ENCODE results near the gene NPEPL1. TPM values are rescaled to one million over a fixed set of nuclear protein-coding genes. Genes with fewer than 3 reads are reported as not detected.

NPEPL1 gene
- total RNA-seq, 1 donor from 2014 or later: 37.6 TPM

- Mint-ChIP-seq H3K27me3 (ENCODE audit: unreplicated experiment) (peaks cover 6% of the 10 kb centered on the region), H3K9me3 (ENCODE audit: unreplicated experiment) (no peaks in the 10 kb centered on the region), H3K4me3 (ENCODE audit: unreplicated experiment) (no peak overlapping the region), H3K27ac (ENCODE audit: unreplicated experiment) (no peak overlapping the region), H3K4me1 (ENCODE audit: unreplicated experiment) (peaks cover 35% of the 10 kb centered on the region), H3K36me3 (ENCODE audit: low read depth, unreplicated experiment) (no peaks in the 10 kb centered on the region)
- no peak for DNase-seq (ENCODE audit: low spot score)
- TF ChIP-seq, protein P1, sequence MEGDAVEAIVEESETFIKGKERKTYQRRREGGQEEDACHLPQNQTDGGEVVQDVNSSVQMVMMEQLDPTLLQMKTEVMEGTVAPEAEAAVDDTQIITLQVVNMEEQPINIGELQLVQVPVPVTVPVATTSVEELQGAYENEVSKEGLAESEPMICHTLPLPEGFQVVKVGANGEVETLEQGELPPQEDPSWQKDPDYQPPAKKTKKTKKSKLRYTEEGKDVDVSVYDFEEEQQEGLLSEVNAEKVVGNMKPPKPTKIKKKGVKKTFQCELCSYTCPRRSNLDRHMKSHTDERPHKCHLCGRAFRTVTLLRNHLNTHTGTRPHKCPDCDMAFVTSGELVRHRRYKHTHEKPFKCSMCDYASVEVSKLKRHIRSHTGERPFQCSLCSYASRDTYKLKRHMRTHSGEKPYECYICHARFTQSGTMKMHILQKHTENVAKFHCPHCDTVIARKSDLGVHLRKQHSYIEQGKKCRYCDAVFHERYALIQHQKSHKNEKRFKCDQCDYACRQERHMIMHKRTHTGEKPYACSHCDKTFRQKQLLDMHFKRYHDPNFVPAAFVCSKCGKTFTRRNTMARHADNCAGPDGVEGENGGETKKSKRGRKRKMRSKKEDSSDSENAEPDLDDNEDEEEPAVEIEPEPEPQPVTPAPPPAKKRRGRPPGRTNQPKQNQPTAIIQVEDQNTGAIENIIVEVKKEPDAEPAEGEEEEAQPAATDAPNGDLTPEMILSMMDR (IDR thresholded peaks at IDR 0.05; ENCODE audit: unreplicated experiment): no peak
Observed at GRCh38 chr20:58654337-58654736, 38.3 kb upstream of the NPEPL1 start.

DNA sequence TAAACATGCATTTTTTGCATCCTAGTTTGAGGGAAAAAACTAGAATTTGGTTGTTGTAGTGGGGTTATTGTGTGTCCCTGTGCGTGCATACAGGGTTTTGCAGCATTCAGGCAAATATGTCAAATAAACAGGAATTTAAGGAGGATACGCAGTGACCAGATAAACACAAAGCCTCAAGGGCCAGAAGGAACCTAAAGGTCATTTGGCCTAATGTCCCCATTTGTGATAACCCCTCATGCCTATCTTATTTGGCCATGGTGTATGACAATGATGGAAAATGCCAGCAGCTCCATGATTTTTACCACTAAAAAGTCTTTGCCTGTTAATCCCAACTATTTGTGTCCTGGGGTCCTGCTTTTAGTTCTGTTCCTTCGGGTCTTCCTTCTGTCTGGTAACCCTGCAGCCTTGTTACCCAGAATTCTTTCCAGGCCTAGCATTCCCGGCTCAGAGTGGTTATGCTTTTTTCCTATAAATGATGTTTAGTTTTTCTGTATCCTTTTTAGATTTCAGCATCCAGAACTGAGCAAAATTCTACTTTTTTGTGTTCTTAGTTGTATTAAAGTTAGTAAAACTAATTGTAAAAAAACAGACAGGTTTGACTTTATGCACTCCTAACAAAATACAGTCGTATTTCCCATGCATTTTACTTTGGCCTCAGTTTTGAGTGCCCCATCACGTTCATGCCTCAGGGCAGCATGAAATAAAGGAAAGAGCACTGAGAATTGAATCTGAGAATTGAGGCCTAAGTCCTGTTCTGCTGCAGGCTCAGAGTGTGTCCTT lies 37.1 kb upstream of the NPEPL1 start:
- Mint-ChIP-seq H3K36me3 (ENCODE audit: low read depth, unreplicated experiment) (no peaks in the 10 kb centered on the region), H3K27me3 (ENCODE audit: unreplicated experiment) (peaks cover 6% of the 10 kb centered on the region), H3K9me3 (ENCODE audit: unreplicated experiment) (no peaks in the 10 kb centered on the region), H3K4me1 (ENCODE audit: unreplicated experiment) (peaks cover 43% of the 10 kb centered on the region), H3K4me3 (ENCODE audit: unreplicated experiment) (no peak overlapping the region), H3K27ac (ENCODE audit: unreplicated experiment) (no peak overlapping the region)
- TF ChIP-seq, protein P1 (IDR thresholded peaks at IDR 0.05; ENCODE audit: unreplicated experiment): no peak
- DNase-seq (ENCODE audit: low spot score): no peak

- H3K27ac Mint-ChIP-seq (ENCODE audit: unreplicated experiment): no peak overlapping the region
- H3K9me3 Mint-ChIP-seq (ENCODE audit: unreplicated experiment): no peaks in the 10 kb centered on the region
- H3K4me1 Mint-ChIP-seq (ENCODE audit: unreplicated experiment): peaks cover 52% of the 10 kb centered on the region
- H3K36me3 Mint-ChIP-seq (ENCODE audit: low read depth, unreplicated experiment): no peaks in the 10 kb centered on the region
- TF ChIP-seq, protein P1 (IDR thresholded peaks at IDR 0.05; ENCODE audit: unreplicated experiment): no peak
- DNase-seq (ENCODE audit: low spot score): no peak
- H3K27me3 Mint-ChIP-seq (ENCODE audit: unreplicated experiment): no peaks in the 10 kb centered on the region
- no peak overlapping the region for H3K4me3 Mint-ChIP-seq (ENCODE audit: unreplicated experiment)
Observed at GRCh38 chr20:58656831-58657230, 35.8 kb upstream of the NPEPL1 start.

- no peaks in the 10 kb centered on the region for H3K36me3 Mint-ChIP-seq (ENCODE audit: low read depth, unreplicated experiment)
- TF ChIP-seq, protein P1 (IDR thresholded peaks at IDR 0.05; ENCODE audit: unreplicated experiment): no peak
- H3K4me3 Mint-ChIP-seq (ENCODE audit: unreplicated experiment): no peak overlapping the region
- DNase-seq (ENCODE audit: low spot score): no peak
- no peaks in the 10 kb centered on the region for H3K27me3 Mint-ChIP-seq (ENCODE audit: unreplicated experiment)
- no peak overlapping the region for H3K27ac Mint-ChIP-seq (ENCODE audit: unreplicated experiment)
- H3K4me1 Mint-ChIP-seq (ENCODE audit: unreplicated experiment): peaks cover 56% of the 10 kb centered on the region
- no peaks in the 10 kb centered on the region for H3K9me3 Mint-ChIP-seq (ENCODE audit: unreplicated experiment)
Observed at GRCh38 chr20:58657262-58657661, 35.3 kb upstream of the NPEPL1 start.

DNA sequence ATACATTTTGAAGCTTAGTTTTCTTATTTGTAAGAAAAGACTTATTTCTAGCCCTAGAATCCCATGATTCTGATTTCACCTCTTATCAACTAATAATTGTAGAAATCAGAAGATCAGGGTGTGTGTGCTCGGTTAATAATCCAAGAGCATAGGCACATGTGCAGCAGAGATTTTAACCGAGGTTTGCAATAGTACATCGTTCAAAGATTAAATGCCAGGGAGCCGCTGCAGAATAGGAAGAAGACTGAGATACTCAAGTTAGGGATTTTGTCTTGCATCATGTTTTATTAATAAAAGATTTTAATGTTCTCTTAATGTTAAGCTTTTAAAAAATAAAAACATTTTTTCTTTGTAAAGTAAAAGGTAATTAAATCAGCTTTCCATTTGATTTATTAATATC lies 34.6 kb upstream of the NPEPL1 start:
- H3K36me3 Mint-ChIP-seq (ENCODE audit: low read depth, unreplicated experiment): no peaks in the 10 kb centered on the region
- H3K9me3 Mint-ChIP-seq (ENCODE audit: unreplicated experiment): no peaks in the 10 kb centered on the region
- no peak overlapping the region for H3K4me3 Mint-ChIP-seq (ENCODE audit: unreplicated experiment)
- peaks cover 51% of the 10 kb centered on the region for H3K4me1 Mint-ChIP-seq (ENCODE audit: unreplicated experiment)
- DNase-seq (ENCODE audit: low spot score): no peak
- TF ChIP-seq, protein P1 (IDR thresholded peaks at IDR 0.05; ENCODE audit: unreplicated experiment): no peak
- no peak overlapping the region for H3K27ac Mint-ChIP-seq (ENCODE audit: unreplicated experiment)
- no peaks in the 10 kb centered on the region for H3K27me3 Mint-ChIP-seq (ENCODE audit: unreplicated experiment)

All from endothelial cell (in vitro differentiated cells).